Caco-2 (cell line): Measurements from ENCODE around the gene RALGAPA1. TPM values are rescaled to one million over a fixed set of nuclear protein-coding genes. Genes with fewer than 3 reads are reported as not detected.
"Not testable (repeated sequence)": the region's sequence is repeated elsewhere in the genome, so short reads cannot be mapped to it uniquely, and the experiment has no call there.

ENCODE experiments used
- Bru-seq: library from RNA; stranded (reverse); fragments of 400-500 nt; gene quantifications from one replicate; lab custom pipeline; 2021; lab: Mats Ljungman, UMichigan
- BruChase-seq, 2 experiments: library from RNA; stranded (reverse); fragments of 400-500 nt; gene quantifications; one replicate each; lab custom pipeline; 2021; lab: Mats Ljungman, UMichigan
- BruUV-seq: library from RNA; stranded (reverse); fragments of 400-500 nt; replicated peaks from 2 replicates; lab custom pipeline; 2021; lab: Mats Ljungman, UMichigan
- CTCF ChIA-PET: fragments of 300-600 bp; sonication (Branson Sonifier 250); formaldehyde crosslinking; loops from one replicate; lab custom pipeline; 2022; ENCODE audit warnings: antibody characterized with exemption; lab: Charles Lee
- POLR2A ChIA-PET: fragments of 300-600 bp; sonication (Branson Sonifier 250); formaldehyde crosslinking; loops from one replicate; lab custom pipeline; 2022; ENCODE audit warnings: antibody characterized with exemption; lab: Charles Lee
- DNase-seq, 2 experiments: peaks; one replicate each; pipeline versions ENCODE4 v3.0.0 to v3.0.0-alpha.2; 2020 to 2022
- H3K27me3 ChIP-seq: replicated peaks from 2 replicates; pipeline ENCODE4 v1.6.0; 2011; ENCODE audit warnings: low read length; ENCODE audit not compliant: control insufficient read depth, insufficient read depth
- H3K36me3 ChIP-seq: 2 replicates; pipeline ENCODE4 v1.5.1; 2011; ENCODE audit warnings: low read length; ENCODE audit not compliant: control insufficient read depth, insufficient read depth
- H3K4me1 ChIP-seq: fragments of 250-450 bp; sonication (Bioruptor Pico); 2 replicates; pipeline ENCODE4 v1.5.1; 2020; ENCODE audit warnings: mild to moderate bottlenecking
- H3K4me3 ChIP-seq: 2 replicates; pipeline ENCODE4 v1.5.1; 2011; ENCODE audit warnings: low read depth, mild to moderate bottlenecking, control low read depth, low read length
- H3K9me3 ChIP-seq: fragments of 250-450 bp; sonication (Bioruptor Pico); 2 replicates; pipeline ENCODE4 v1.5.1; 2020; ENCODE audit warnings: mild to moderate bottlenecking, moderate library complexity
- H3K27ac Mint-ChIP-seq: one replicate; pipeline ENCODE4 v1.8.0; 2022; ENCODE audit warnings: mixed read lengths; ENCODE audit not compliant: unreplicated experiment
- H3K27me3 Mint-ChIP-seq: one replicate; pipeline ENCODE4 v1.8.0; 2022; ENCODE audit warnings: mixed read lengths; ENCODE audit not compliant: insufficient read depth, unreplicated experiment
- H3K36me3 Mint-ChIP-seq: one replicate; pipeline ENCODE4 v1.8.0; 2022; ENCODE audit warnings: mild to moderate bottlenecking, mixed read lengths; ENCODE audit not compliant: insufficient read depth, unreplicated experiment
- H3K4me1 Mint-ChIP-seq: one replicate; pipeline ENCODE4 v1.8.0; 2022; ENCODE audit warnings: low read depth, mixed read lengths; ENCODE audit not compliant: unreplicated experiment
- H3K4me3 Mint-ChIP-seq: one replicate; pipeline ENCODE4 v1.8.0; 2022; ENCODE audit warnings: mild to moderate bottlenecking, moderate library complexity, mixed read lengths; ENCODE audit not compliant: unreplicated experiment
- H3K9me3 Mint-ChIP-seq: one replicate; pipeline ENCODE4 v1.8.0; 2022; ENCODE audit warnings: mixed read lengths; ENCODE audit not compliant: unreplicated experiment
- CTCF ChIP-seq, 2 experiments: fragments of 200-600 bp in 1 of 2; IDR thresholded peaks; 1 replicate in 1 of 2; 2 replicates in 1 of 2; pipeline versions ENCODE4 v1.5.1 to v1.8.0; 2011 to 2022; ENCODE audit warnings: antibody characterized with exemption in 1 of 2, control low read depth in 1 of 2, inconsistent platforms in 1 of 2, low read depth in 1 of 2, low read length in 1 of 2, mild to moderate bottlenecking in 1 of 2, moderate library complexity in 1 of 2; ENCODE audit not compliant: insufficient read depth in 1 of 2, severe bottlenecking in 1 of 2, unreplicated experiment in 1 of 2
- intact Hi-C: fragments of 100-400 bp; cut with micrococcal nuclease; formaldehyde crosslinking; loops from one replicate; pipeline ENCODE4 v1.10.0; 2022; ENCODE audit not compliant: unreplicated experiment
- long read RNA-seq: library from polyadenylated mRNA; stranded (forward); transcript quantifications from one replicate; pipeline ENCODE4 v2.0.0, GENCODE V29; 2022
- total RNA-seq: library from RNA; stranded (reverse); gene quantifications from 2 replicates; pipeline ENCODE4 v1.2.3, GENCODE V29; 2022

RALGAPA1 gene
- 28.9 and 29.2 TPM in 2 replicates for total RNA-seq
- Bru-seq, nascent RNA = percentile 74 among the genes with signal in this experiment
- percentile 74 among the genes with signal in this experiment for BruChase-seq, experiment 1, labeled RNA remaining after a 2-hour chase
- percentile 71 among the genes with signal in this experiment for BruChase-seq, experiment 2, labeled RNA remaining after a 6-hour chase
- long read RNA-seq, full-length matches to known transcripts = 2 of 10 reads
- long read RNA-seq, partial matches to known transcripts = 2 of 10 reads
- long read RNA-seq, other reads (novel, unspliced or antisense) = 6 of 10 reads

GRCh38 chr14:35808638-35809563, at the start of gene RALGAPA1:
Gene RALGAPA1 (minus strand): TSS chr14:35809295. CDS start chr14:35808835, 460 bp downstream.
- not testable (repeated sequence) for H3K27me3 Mint-ChIP-seq

GRCh38 chr14:35858521-35859209, 49.6 kb upstream of the RALGAPA1 start:
- no TSS peak for BruUV-seq
- ChIA-PET CTCF (no interaction called here), POLR2A (no interaction called here)
- H3K27me3 ChIP-seq = no peaks in the 10 kb centered on the region
- no peaks in the 10 kb centered on the region for H3K4me1 ChIP-seq
- no peaks in the 10 kb centered on the region for H3K4me1 Mint-ChIP-seq
- H3K27me3 Mint-ChIP-seq = no peaks in the 10 kb centered on the region
- no peak overlapping the region for H3K27ac Mint-ChIP-seq
- no peaks in the 10 kb centered on the region for H3K9me3 Mint-ChIP-seq
- no peak overlapping the region for H3K4me3 Mint-ChIP-seq
- no peak for DNase-seq
- TF ChIP-seq CTCF (IDR thresholded peaks at IDR 0.05; ENCODE audit: insufficient read depth in 1 of 2, low read depth in 1 of 2, low read length in 1 of 2, severe bottlenecking in 1 of 2, unreplicated experiment in 1 of 2) = no peak
- no peaks in the 10 kb centered on the region for H3K36me3 ChIP-seq
- no peak overlapping the region for H3K4me3 ChIP-seq
- H3K36me3 Mint-ChIP-seq = no peaks in the 10 kb centered on the region
- intact Hi-C loops = no loop called here
- H3K9me3 ChIP-seq = no peaks in the 10 kb centered on the region

More at GRCh38 chr14:35808638-35809563, at the start of gene RALGAPA1:
- H3K4me3 ChIP-seq = peak within 1 kb of the TSS; percentile 59
- peaks cover 12% of the 10 kb centered on the region for H3K36me3 Mint-ChIP-seq
- H3K4me3 Mint-ChIP-seq = peak within 1 kb of the TSS; percentile 94
- TF ChIP-seq CTCF (IDR thresholded peaks at IDR 0.05; ENCODE audit: insufficient read depth in 1 of 2, low read depth in 1 of 2, low read length in 1 of 2, severe bottlenecking in 1 of 2, unreplicated experiment in 1 of 2) = peak in 1 of 2 experiments; percentile 44
- BruUV-seq, H3K27me3 ChIP-seq, H3K36me3 ChIP-seq, H3K9me3 ChIP-seq, H3K9me3 Mint-ChIP-seq: not testable (repeated sequence)
- H3K27ac Mint-ChIP-seq = peak within 1 kb of the TSS; percentile 84
- intact Hi-C loops = loop anchor here (2.0 kb wide), 1 partner anchor 18 kb away; the partner anchor contains the start of gene BRMS1L
- peaks cover 14% of the 10 kb centered on the region for H3K4me1 ChIP-seq
- ChIA-PET POLR2A (interaction anchor here (0.6 to 1.1 kb wide), 2 partner anchors 13 to 17 kb away, joined by 4 to 13 read pairs; partner anchors contain the start of gene BRMS1L), CTCF (interaction anchor here (0.6 to 2.4 kb wide), 2 partner anchors 17 to 479 kb away, joined by 3 to 9 read pairs; partner anchors contain the start of gene BRMS1L)
- peak; percentile 94 to 95 for DNase-seq
- H3K4me1 Mint-ChIP-seq = peaks cover 13% of the 10 kb centered on the region
